GM18868 (cell line): Measurements from ENCODE around the gene PTPRCAP.
"Not testable (repeated sequence)": the region's sequence is repeated elsewhere in the genome, so short reads cannot be mapped to it uniquely, and the experiment has no call there.

Experiments
- ATAC-seq: cut with Tn5 transposase; IDR thresholded peaks from one replicate; pipeline ENCODE4 v1.9.1; 2021; ENCODE audit warnings: mild to moderate bottlenecking, moderate library complexity; ENCODE audit not compliant: unreplicated experiment

The PTPRCAP gene

DNA sequence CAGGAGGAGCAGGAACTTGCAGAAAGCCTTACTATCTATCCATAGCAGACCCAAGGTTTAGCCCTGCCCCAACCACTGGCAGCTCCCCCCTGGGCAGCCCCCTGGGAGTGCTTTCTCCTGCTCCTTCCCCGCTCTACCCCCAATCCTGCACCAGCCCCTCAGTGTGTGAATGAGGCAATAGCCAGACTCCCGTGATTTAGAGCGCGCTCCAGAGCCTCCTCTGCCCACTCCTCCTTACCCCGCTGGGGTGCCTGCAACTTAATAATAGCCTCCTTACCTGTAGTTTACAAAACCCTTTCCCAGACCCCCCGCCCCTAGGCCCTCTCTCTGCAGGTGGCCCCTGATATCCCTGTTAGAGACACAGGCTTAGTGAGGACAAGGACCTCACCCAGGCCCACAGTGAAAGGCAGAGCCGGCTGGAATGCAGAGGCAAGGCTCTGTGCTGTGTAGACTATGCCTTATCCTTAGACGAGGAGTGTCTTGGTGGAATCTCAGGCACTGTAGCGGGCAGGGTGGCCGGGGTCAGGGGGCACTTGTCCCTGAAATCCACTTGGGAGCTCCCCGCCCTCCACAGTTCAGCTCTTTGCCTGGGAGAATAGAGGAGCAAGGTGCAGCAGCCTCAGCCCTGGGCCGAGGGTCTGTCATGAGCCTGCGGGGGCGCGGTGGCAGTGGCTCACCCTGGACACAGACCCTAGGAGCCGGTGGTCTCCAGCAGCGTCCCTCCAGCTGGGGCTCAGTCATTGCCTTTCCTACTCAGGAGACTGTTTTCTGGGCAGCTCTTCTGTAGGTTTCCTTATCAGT is 26.3 kb downstream of the PTPRCAP start:
- ATAC-seq = no peak

DNA sequence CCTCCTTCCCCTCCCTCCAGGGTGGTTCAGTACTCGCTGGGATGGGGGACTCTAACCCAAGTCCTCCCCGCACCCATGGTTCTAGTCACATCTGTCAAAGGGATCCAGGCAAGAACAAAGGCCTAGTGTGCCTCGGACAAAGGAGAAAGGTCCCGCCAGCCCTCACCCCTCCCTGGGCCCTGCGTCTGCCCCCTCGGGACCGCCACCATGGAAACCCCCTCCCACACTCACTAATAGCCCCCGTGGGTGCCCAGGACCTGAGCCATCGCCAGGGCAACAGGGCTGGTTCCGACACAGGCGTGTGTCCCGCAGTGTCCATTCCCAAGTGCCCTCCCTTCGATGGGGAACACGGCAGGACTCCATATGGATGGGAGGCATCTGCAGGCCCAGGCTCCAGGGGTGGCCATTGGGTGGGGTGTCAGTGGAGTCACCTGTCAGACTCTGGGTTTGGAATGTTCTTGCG is 27.1 kb downstream of the PTPRCAP start:
- no peak for ATAC-seq

DNA sequence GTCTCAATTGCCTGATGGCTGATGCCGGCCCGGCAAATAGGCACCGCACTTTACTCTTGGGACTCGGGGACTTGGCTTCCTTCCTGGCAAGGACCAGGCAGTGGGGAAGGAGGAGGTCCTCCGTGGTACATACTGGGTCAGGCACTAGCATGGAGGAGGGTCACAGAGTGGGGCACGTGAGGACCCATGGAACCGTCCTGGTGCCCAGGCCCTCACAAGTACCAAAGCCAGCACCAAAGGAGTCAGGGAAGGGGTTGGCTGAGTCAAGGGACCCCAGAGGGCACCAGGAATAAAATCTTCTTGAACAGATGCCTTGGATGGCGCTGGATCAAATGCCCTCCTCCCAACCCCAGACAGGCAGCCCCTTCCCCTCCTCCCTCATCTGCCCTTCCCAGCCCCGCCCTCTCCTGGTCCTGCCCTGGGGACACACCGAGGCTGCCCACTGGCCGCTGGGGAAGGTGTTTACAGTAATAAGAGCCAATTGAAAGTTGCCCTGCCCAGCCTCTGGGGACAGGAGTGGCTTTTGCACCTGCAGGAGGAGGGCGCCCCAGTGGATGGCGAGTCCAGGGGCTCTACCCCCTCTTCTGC is 27.6 kb downstream of the PTPRCAP start:
- no peak for ATAC-seq

DNA sequence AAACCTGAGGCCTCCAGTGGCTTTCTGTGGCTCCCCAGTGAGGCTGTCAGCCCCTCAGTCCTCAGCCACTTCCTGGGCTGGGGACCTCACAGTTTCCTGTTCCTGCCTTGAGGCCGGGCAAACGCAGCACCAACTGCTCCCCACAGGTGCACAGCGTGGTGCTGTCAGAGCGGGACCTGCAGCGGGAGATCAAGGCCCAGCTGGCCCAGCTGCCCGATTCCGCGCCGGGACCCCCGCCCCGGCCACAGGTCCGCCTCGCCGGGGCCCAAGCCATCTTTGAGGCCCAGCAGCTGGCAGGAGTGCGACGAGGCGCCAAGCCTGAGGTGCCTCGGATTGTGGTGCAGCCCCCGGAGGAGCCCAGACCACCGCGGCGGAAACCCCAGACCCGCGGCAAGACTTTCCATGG is 28.2 kb downstream of the PTPRCAP start:
- peak; percentile 53 for ATAC-seq

DNA sequence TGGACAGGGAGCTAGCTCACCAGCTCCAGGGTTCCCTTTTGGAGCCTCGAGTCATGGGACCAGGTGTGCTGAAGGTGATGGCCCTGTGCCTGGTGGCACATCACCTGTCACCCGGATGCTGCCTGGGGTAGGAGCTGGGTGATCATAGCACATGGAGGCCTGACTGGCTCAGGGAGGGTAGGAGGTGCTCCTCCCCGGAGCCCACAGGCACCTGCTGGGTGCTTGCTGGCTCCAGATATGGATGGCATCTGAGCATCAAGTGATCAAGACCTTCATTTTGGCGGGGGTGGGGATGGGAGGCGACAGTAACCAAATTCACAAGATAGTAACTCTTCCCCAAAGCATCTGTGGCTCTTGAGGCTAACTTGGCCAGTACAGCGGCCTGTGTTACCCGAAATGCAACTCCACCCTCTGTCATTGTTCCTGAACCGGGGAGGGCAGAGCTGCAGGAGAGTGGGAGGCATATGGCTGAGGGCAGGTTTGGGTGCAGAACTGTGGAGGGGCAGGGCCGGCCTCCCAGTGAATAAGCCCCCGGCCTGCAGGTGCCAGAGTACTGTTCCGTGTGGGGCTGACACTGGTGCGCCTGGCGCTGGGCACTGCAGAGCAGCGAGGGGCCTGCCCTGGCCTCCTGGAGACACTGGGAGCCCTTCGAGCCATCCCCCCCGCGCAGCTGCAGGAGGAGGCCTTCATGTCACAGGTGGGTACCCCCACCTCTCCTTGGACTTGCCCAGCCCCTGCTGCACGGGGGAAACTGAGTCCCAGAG is 28.9 kb downstream of the PTPRCAP start:
- ATAC-seq = no peak

DNA sequence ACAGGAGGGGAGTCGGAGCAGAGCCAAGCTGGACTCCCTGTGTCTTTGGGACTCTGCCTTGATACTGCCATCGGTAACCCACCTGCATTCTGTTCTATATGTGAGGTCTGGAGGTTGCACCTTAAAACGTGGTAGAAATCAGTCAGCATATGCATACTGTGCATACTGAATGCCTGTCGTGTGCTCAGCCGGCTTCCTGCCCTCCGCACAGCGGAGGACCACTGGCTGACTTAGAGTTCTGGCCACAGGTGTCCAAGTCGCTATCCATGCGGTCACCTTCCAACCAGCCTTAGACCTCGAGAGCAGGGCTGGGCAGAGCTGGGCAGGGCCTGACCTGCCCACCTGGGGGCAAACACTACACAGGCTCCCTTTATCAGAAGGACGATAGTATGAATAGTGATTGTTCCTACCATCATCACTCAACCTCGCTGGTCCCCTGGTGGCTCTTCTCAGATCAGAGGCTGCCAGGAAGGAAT is 29.8 kb downstream of the PTPRCAP start:
- no peak for ATAC-seq

DNA sequence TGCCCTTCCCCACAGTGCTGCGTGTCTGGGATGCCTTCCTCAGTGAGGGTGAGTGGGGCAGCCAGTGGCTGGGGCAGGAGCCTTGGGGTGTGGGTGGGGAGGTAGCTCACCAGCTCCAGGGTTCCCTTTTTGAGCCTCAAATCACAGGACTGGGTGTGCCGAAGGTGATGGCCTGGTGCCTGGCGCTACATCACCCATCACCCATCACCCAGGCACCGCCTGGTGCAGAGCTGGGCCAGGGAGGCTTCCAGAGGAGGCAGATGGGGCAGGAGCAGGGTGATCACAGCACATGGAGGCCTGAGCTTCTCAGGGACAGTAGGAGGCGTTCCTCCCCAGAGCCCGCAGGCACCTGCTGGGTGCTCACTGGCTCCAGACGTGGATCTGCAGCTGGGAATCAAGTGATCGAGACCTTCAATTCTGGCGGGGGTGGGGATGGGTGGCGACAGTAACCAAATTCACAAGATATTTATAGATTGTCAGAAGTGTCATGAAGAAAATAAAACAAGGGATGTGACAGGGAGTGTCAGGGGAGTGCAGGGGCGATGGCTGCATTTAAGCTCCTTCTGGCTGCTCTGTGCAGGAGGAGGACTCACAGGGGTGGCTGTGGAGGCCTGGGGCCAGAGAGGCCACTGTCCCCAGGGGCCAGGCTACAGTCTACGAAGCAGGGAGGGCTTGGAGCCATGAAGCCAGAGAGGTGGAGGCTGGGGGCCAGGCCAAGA is 30.4 kb downstream of the PTPRCAP start:
- no peak for ATAC-seq

DNA sequence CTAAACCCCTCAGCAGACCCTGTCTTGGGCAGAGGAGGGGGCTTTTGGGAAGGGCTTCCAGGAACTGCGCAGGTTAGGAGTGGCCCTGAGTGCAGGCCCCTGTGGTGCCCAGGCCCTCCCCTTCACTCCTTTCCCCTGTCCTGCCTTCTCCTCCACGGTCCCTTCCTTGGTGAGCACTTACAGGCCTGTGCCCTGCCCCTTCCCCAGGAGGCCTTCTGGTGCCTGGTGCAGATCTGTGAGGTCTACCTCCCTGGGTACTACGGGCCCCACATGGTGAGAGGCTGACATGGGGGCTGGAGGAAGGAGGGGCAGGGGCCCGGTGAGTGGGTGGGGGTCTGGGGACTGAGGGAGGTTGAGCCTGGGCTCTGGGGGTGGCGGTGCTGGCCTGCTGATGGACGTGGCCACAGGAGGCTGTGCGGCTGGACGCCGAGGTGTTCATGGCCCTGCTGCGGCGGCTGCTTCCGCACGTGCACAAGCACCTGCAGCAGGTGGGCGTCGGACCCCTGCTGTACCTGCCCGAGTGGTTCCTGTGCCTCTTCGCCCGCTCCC is 31.0 kb downstream of the PTPRCAP start:
- no peak for ATAC-seq

DNA sequence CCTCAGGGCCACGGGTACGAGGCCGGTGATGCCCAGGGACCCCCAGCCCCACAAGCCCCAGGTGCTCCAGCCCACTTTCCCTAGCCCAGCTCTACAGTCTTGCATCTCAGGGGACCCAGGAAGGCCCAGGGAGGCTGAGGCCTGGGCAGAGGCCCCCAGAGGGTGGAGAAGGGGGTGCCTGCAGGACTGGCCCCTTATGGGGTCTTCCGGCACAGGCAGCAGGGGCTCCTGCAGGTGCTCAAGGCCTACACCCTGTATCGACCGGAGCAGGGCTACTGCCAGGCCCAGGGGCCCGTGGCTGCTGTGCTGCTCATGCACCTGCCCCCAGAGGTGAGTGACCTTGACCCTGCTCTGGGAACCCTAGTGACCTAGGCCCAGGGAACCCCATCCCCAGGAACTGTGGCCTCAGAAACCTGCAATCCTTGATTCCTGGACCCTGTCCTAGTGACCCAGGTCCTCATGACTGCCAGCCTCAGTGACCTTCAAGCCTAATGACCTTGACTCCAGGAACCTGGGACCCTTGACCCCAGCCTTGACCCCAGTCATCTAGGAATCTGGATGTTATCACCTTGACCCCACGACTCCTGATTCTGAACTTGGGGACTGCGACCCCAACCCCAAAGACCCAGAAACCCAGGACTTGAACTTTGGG is 31.7 kb downstream of the PTPRCAP start:
- ATAC-seq = no peak

DNA sequence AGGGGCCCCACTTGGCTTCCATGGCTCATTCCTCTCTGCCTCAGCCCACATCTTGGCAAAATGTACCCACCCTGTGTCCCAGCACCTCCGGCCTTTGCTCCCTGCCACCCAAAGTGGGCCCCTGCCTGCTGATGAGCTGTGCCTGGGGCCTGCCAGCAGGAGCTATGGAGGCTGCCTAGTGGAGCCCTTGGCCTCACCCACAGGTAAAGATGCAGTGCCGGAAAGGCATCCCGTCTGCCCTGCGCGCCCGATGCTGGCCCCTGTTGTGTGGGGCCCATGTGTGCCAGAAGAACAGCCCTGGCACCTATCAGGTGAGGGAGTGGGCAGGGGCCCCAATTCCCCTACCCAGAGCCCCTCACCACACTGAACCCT is 32.3 kb downstream of the PTPRCAP start:
- no peak for ATAC-seq

DNA sequence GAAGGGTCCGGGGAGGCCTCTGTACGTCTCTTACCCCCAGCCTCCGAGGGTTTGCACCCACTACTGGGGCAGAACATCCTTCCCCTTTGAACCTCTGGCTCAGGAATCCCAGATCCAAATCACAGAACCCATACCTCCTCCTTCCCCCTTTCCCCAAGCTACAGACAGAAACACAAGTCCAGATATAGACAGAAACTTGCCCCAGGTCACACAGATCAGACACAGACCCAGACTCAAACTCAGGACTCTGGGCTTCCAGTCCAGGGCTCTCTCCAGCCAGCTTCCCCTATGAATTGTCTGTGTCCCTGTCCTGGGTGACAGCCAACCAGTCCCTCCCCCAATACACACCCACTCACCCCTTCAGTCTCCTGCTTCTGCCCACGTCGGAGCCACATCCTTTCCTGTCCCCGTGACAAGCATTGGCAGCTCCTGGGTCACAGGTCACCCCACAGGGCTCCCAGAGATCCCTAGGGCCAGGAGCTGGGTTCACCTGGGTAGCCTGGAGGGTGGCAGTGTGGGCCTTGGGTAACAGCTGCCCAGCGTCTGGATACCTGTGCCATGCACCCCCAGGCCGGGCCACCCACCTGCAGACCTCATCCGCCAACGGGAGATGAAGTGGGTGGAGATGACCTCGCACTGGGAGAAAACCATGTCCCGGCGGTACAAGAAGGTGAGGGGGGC is 32.8 kb downstream of the PTPRCAP start:
- ATAC-seq = no peak

DNA sequence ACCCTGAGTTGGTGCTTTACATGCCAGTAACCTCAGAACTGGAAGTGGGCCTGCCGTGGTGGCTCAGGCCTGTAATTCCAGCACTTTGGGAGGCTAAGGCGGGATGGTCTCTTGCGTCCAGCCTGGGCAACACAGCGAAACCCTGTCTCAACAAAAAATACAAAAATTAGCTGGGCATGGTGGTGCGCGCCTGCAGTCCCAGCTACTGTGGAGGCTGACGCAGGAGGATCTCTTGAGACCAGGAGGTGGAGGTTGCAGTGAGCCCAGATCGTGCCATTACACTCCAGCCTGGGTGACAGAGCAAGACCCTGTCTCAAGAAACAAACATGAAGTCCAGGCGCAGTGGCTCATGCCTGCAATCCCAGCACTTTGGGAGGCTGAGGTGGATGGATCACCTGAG is 34.4 kb downstream of the PTPRCAP start:
- not testable (repeated sequence) for ATAC-seq

DNA sequence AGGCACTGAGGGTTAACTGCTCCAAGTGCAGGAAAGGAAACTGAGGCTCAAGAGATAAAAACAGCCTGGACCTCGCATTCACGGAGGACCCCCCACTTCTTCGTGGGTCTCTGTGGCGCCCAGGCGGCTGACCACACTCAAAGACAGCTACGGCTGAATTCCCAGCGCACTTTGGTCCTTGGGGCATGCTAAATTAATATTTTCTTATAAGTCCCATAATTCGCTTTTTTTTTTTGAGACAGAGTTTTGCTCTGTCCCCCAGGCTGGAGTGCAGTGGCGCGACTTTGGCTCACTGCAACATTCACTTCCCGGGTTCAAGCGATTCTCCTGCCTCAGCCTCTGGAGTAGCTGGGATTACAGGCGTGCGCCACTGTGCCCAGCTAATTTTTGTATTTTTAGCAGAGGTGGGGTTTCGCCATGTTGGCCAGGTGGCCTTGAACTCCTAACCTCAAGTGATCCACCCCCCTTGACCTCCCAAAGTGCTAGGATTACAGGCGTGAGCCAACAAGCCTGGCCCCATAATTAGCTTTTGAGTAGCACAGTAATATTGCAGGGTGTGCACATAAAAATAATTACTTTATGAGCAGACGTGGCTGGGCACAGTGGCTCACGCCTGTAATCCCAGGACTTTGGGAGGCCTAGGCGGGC is 35.2 kb downstream of the PTPRCAP start:
- ATAC-seq = not testable (repeated sequence)

DNA sequence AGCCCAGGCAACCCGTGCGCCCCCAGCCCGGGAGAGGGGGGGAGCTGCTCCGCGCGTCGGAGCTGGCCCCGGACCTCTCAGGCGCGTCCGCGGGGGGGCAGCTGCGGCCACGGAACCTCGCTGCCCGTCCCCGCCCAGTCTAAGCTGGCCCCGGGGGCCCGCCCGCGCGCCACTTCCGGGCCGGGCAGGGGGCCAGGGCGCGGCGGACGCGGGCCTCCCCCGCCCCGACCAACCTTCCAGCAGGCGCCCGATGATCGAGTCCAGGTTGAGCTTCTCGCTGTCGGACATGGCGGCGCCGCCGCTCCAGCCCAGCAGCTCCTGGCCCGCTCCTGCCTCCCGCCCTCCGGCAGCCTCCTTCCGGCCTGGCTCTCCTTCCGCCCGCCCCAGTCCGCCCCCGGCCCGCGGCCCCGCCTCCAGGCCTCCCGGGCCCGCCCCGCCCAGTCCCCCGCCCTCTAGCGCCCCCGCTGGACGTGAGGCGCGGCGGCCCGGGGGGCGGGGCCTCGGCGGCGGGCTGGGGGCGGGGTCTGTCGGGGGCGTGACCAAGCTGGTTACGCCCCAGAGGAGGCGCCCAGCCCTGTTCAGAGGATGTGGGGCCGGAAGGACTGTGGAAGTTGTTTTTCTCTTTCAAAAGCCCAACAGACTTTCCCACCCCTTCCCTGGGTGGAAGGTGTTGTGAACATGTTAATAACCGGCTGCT is 35.8 kb downstream of the PTPRCAP start, which contains the start of gene PPP1CA:
PPP1CA (minus strand) TSS at position 364 of the 697 bp plus-strand sequence; CDS start at position 288, 76 bp downstream.
- peak; percentile 58 for ATAC-seq

DNA sequence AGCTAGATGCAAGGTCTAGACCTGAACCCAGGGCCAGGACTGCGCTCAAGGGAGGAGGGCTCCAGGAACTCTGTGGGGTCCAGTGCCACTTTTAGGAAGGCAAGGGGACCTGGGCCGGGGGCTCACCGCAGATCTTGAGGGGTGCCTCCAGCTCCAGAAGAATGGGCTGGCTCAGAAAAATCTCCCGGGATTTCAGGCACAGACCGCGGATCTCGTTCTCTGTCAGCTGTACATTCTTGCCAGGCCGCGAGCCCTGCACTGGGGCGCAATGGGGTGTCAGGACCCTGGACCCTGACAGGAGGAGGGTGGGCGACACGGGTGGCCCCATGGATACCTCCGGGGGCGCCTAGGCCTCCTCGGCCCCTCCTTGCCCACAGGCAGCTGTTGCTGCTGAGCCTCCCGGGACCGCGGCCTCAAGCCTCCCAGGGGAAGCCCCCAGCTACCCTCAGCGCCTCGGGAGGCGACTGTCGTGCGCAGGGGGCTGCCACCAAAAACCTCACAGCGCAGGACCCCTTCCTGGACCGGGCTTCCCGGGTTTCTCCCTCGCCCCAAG is 36.5 kb downstream of the PTPRCAP start:
- no peak for ATAC-seq

DNA sequence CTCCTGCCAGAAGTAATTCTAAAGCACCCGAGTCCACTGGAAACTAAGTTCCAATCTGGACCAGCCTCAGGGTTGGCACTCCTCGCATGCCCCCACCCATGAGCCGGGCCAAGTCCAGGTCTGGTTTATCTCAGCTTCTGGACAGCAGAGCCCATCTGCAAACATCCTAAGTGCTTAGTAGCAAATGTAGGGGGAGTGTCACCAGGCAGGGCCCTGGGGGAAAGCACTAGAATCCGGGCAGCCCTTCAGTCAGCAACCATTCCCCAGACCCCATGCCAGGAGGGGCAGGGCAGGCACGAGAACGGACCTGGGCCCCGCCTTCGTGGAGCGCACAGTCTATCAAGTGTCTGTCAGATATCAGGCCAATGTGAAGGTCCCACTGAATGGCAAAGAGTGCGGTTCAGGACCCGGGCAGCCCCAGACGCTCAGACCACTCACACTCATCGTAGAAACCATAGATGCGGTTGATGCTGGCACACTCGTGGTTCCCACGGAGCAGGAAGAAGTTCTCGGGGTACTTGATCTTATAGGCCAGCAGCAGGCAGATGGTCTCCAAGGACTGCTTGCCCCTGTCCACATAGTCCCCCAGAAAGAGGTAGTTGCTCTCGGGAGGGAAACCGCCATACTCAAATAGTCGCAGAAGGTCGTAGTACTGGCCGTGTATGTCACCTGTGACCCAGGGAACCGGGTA is 37.1 kb downstream of the PTPRCAP start:
- no peak for ATAC-seq
